CD4-positive, alpha-beta T cell treated with Interleukin-15 for 4 hours (primary cell): ENCODE measurements around the gene GSTA2.
"Not testable (repeated sequence)": the region's sequence is repeated elsewhere in the genome, so short reads cannot be mapped to it uniquely, and the experiment has no call there.

Source experiments
- DNase-seq: peaks from one replicate; pipeline ENCODE4 v3.0.0-alpha.2; 2020; ENCODE audit warnings: low spot score

The GSTA2 gene

GRCh38 chr6:52763322-52763916, at the start of gene GSTA2:
GSTA2 (minus strand) TSS chr6:52763475; CDS start chr6:52757947, 5,528 bp downstream.
- not testable (repeated sequence) for DNase-seq

GRCh38 chr6:52809777-52810176, 46.5 kb upstream of the GSTA2 start:
- not testable (repeated sequence) for DNase-seq

DNA sequence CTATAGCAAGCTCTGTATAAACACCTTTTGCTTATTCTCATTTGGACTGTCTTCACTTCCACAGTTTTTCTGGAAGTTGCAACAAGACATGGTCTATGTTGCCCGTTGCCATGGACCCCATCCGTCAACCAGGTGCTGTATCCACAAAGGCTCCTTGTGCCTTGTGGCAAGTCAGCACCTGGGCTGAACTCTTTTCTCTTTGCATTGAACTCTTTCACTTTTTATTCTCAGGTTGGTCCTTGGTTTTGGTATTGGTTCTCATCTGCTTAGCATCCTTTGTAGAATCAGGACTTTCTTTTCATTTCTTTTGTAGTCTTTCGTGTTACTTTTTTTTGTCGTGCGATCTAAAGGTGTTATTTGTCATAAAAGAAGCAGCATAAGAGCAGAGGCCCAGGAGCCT, 45.4 kb upstream of the GSTA2 start:
- DNase-seq = no peak

DNA sequence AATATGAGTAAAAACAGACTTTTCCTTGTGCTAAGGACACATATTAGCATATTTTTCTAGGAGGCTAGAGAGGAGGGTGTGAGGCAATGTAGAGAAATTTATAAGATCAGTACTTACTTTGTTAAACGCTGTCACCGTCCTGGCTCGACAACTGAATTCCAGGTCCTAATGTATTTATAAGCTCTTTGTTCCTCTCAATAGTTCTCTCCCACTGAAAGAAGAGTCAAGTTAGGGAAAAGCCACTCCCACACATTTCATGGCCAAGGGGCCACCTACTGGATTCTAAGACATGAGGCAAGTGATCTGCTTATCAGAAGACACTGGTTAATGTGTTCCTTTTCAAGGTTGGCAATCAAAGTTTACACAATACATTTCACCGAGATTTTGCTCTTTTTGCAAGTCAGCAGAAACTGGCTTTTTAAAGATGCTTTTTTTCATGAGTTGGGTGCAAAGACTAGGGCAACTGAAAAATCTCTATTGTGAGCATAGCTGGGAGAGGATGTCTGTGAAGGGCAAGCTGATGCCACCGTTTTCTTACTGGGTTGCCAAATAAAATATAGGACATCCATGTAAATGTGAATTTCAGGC, 40.5 kb upstream of the GSTA2 start, which contains the start of gene GSTA1:
GSTA1 (minus strand) TSS at position 149 of the 588 bp plus-strand sequence. CDS start 4,549 bp downstream, outside the sequence.
- DNase-seq = not testable (repeated sequence)

DNA sequence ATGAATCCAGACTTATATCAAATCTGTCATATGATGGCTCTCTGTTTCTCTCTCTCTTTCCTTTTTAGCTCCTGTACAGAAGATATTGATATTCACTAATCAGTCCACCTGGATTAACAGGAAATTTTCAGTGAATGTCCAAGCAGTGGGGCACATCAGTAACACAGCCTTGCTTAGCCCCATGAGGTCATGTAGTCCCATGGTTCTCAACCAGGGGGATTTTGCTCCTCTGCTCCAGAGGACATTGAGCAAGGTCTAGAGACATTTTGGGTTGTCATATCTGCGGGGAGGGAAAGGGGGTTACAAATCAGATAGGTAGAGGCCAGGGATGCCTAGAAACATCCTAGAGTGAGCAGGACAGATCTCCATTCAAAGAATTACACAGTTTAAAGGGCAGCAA, 39.5 kb upstream of the GSTA2 start:
- DNase-seq = no peak

- DNase-seq = no peak
These were observed 38.0 kb upstream of the GSTA2 start for GRCh38 chr6:52801188-52801841.

DNA sequence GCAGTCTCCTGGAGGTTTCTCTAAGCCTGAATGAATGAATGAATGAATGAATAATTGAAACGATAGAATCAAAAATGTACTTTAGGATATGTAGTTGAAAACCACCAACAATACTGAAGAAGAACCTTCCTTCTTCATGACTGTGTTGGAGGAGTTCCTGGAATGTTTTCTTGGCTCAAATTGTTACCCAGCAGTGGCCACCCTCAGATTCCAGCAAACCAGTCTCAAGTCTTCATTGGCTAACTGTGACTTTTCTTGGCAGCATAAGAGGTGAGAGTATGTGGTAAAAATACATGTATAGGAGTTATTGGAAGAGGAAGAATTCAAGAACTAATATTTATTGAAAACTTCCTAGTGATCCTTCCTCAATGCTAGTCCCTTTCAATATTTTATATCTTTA, 36.0 kb upstream of the GSTA2 start:
- not testable (repeated sequence) for DNase-seq

DNA sequence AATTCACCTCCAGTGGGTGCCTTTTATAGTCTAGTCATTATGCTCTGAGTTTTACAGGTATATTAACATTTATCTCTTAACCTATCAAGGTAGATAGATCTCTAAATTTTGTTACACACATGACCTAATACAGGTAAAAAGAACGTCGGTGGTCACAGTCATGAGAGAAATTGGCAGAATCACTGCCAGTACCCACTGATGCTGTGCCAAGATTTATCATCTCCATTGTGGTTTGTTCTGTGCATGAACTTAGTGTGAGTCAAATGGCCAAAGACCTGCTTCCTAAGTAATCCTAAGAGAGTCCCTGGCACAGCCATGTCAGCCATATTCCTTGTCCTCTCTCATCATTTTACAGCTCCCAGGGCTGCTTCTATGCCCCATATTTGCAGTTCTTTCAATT, 31.1 kb upstream of the GSTA2 start:
- DNase-seq = not testable (repeated sequence)

GRCh38 chr6:52790861-52791260, 27.6 kb upstream of the GSTA2 start:
- DNase-seq = no peak

DNA sequence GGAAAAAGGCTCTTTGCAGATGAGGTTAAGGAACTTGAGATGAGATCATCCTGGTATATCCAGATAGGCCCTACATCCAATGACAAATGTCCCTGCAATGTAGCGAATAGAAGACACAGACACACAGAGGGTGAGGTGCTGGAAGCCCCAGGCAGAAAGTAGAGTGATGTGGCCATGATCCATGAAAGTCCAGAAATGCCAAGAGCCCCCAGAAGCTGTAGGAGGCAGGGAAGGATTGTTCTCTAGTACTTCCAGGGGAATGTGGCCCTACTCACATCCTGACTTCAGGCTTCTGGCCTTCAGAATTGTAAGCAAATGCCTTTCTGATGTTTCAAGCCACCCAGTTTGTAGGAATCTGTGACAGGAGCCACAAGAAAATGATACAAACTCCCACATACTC, 26.4 kb upstream of the GSTA2 start:
- not testable (repeated sequence) for DNase-seq

GRCh38 chr6:52788478-52788877, 25.2 kb upstream of the GSTA2 start:
- no peak for DNase-seq

GRCh38 chr6:52787917-52788316, 24.6 kb upstream of the GSTA2 start:
- DNase-seq = no peak

DNA sequence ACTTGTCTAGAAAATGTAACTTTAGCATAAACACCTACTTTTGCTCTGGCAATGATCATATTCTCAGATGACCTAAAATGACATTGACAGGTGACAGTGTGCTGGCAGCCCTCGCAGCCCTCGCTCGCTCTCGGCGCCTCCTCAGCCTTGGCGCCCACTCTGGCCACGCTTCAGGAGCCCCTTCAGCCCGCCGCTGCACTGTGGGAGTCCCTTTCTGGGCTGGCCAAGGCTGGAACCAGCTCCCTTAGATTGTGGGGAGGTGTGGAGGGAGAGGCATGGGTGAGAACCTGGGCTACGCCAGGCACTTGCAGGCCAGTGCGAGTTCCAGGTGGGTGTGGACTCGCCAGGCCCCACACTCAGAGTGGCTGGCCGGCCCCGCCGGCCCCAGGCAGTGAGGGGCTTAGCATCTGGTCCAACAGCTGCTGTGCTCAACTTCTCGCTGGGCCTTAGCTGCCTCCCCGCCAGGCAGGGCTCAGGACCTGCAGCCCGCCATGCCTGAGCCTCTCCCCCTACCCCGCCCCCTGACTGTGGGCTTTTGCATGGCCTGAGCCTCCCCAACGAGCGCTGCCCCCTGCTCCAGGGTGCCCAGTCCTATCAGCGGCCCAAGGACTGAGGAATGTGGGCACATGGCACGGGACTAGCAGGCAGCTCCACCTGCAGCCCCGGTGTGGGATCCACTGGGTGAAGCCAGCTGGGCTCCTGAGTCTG, 23.1 kb upstream of the GSTA2 start:
- DNase-seq = no peak

GRCh38 chr6:52782696-52783274, 19.5 kb upstream of the GSTA2 start:
- not testable (repeated sequence) for DNase-seq

GRCh38 chr6:52782209-52782608, 18.9 kb upstream of the GSTA2 start:
- not testable (repeated sequence) for DNase-seq

- DNase-seq = no peak
These were observed 16.0 kb upstream of the GSTA2 start for GRCh38 chr6:52779237-52779636.

DNA sequence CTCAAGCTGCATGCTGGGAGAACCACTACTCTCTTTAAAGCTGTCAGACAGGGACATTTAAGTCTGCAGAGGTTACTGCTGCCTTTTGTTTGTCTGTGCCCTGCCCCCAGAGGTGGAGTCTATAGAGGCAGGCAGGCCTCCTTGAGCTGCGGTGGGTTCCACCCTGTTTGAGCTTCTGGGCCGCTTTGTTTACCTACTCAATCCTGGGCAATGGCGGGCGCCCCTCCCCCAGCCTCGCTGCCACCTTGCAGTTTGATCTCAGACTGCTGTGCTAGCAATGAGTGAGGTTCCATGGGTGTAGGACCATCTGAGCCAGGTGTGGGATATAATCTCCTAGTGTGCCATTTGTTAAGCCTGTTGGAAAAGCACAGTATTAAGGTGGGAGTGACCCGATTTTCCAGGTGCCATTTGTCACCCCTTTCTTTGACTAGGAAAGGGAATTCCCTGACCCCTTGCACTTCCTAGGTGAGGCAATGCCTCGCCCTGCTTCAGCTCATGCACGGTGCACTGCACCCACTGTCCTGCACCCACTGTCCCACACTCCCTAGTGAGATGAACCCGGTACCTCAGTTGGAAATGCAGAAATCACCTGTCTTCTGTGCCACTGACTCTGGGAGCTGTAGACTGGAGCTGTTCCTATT, 13.6 kb upstream of the GSTA2 start:
- DNase-seq = not testable (repeated sequence)

GRCh38 chr6:52769399-52769798, 6.1 kb upstream of the GSTA2 start:
- not testable (repeated sequence) for DNase-seq

- not testable (repeated sequence) for DNase-seq
These were observed 4.4 kb upstream of the GSTA2 start for GRCh38 chr6:52767658-52768057.

DNA sequence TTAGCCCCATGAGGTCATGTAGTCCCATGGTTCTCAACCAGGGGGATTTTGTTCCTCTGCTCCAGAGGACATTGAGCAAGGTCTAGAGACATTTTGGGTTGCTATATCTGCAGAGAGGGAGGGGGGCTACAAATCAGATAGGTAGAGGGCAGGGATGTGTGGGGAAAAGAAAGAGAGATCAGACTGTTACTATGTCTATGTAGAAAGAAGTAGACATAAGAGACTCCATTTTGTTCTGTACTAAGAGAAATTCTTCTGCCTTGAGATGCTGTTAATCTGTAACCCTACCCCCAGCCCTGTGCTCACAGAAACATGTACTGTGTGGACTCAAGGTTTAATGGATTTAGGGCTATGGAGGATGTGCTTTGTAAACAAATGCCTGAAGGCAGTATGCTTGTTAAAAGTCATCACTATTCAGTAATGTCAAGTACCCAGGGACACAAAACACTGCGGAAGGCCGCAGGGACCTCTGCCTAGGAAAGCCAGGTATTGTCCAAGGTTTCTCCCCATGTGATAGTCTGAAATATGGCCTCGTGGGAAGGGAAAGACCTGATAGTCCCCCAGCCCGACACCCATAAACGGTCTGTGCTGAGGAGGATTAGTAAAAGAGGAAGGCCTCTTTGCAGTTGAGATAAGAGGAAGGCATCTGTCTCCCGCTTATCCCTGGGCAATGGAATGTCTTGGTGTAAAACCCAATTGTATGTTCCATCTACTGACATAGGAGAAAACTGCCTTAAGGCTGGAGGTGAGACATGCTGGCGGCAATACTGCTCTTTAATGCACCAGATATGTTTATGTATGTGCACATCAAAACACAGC, 1.4 kb downstream of the GSTA2 start:
- not testable (repeated sequence) for DNase-seq
